Forelimb muscle (tissue), 1 donor: ENCODE data around the gene SPTA1. TPM values are rescaled to one million over a fixed set of nuclear protein-coding genes. Genes with fewer than 3 reads are reported as not detected.
"Not testable (repeated sequence)": the region's sequence is repeated elsewhere in the genome, so short reads cannot be mapped to it uniquely, and the experiment has no call there.

Experiments used
- DNase-seq: peaks from one replicate; pipeline ENCODE4 v3.0.0-alpha.2; 2013; ENCODE audit warnings: low read depth
- polyA plus RNA-seq: library from polyadenylated mRNA; unstranded; fragments of 120-200 nt; gene quantifications from one replicate; pipeline ENCODE4 v1.2.1, GENCODE V29; 2013; ENCODE audit not compliant: insufficient read length

SPTA1 gene
- 3.2 TPM for polyA plus RNA-seq

GRCh38 chr1:158686111-158687009 is at the start of gene SPTA1:
Gene SPTA1, minus strand, starts transcription at chr1:158686715. Its CDS starts 198 bp downstream, at chr1:158686517.
- peak; percentile 2 for DNase-seq

- DNase-seq: no peak
Observed at GRCh38 chr1:158735848-158736247, 49.3 kb upstream of the SPTA1 start.

GRCh38 chr1:158732524-158732923 is 46.0 kb upstream of the SPTA1 start:
- no peak for DNase-seq

- DNase-seq: no peak
Observed at GRCh38 chr1:158731707-158732106, 45.2 kb upstream of the SPTA1 start.

- no peak for DNase-seq
Observed at GRCh38 chr1:158730453-158730852, 43.9 kb upstream of the SPTA1 start.

GRCh38 chr1:158728510-158729225 is 42.2 kb upstream of the SPTA1 start:
- no peak for DNase-seq

- DNase-seq: no peak
Observed at GRCh38 chr1:158724442-158724841, 37.9 kb upstream of the SPTA1 start.

- DNase-seq: no peak
Observed at GRCh38 chr1:158720620-158721019, 34.1 kb upstream of the SPTA1 start, which contains the start of gene OR6K3. Gene OR6K3, minus strand, starts transcription at chr1:158720720. Its CDS starts 2,605 bp downstream, at chr1:158718115.

GRCh38 chr1:158719664-158720063 is 33.1 kb upstream of the SPTA1 start:
- no peak for DNase-seq

- DNase-seq: no peak
Observed at GRCh38 chr1:158717344-158717743, 30.8 kb upstream of the SPTA1 start.

GRCh38 chr1:158716335-158716734 is 29.8 kb upstream of the SPTA1 start:
- no peak for DNase-seq

- DNase-seq: no peak
Observed at GRCh38 chr1:158714754-158715153, 28.2 kb upstream of the SPTA1 start.

- no peak for DNase-seq
Observed at GRCh38 chr1:158711098-158711497, 24.6 kb upstream of the SPTA1 start.

GRCh38 chr1:158706096-158706495 is 19.6 kb upstream of the SPTA1 start:
- DNase-seq: no peak

- no peak for DNase-seq
Observed at GRCh38 chr1:158700552-158700951, 14.0 kb upstream of the SPTA1 start, which contains the start of gene OR6K2. Gene OR6K2, minus strand, starts transcription at chr1:158700652. Its CDS starts 0 bp downstream, at chr1:158700652.

GRCh38 chr1:158694596-158694995 is 8.1 kb upstream of the SPTA1 start:
- no peak for DNase-seq

GRCh38 chr1:158692356-158692755 is 5.8 kb upstream of the SPTA1 start:
- DNase-seq: no peak

GRCh38 chr1:158691907-158692306 is 5.4 kb upstream of the SPTA1 start:
- DNase-seq: no peak

- DNase-seq: not testable (repeated sequence)
Observed at GRCh38 chr1:158691149-158691548, 4.6 kb upstream of the SPTA1 start.

GRCh38 chr1:158689875-158690274 is 3.4 kb upstream of the SPTA1 start:
- DNase-seq: no peak

GRCh38 chr1:158689110-158689509 is 2.6 kb upstream of the SPTA1 start:
- peak; percentile 1 for DNase-seq

GRCh38 chr1:158688343-158688742 is 1.8 kb upstream of the SPTA1 start:
- not testable (repeated sequence) for DNase-seq

GRCh38 chr1:158687037-158687436 is 522 bp upstream of the SPTA1 start:
- DNase-seq: no peak
